Stimulated activated naive CD8-positive, alpha-beta T cell treated with anti-CD3 and anti-CD28 coated beads, Interleukin-15, Interleukin-2, amounts not matched to agents 100 ng/mL and 50 ng/mL, for 24 hours (primary cell): ENCODE results near the gene CASK.

Source experiments
- H3K27ac Mint-ChIP-seq: one replicate; pipeline ENCODE4 v1.8.0; 2021; ENCODE audit warnings: mild to moderate bottlenecking, mixed read lengths
- H3K27me3 Mint-ChIP-seq: one replicate; pipeline ENCODE4 v1.8.0; 2021; ENCODE audit warnings: mixed read lengths
- H3K36me3 Mint-ChIP-seq: one replicate; pipeline ENCODE4 v1.8.0; 2021; ENCODE audit warnings: low read depth, mixed read lengths
- H3K4me1 Mint-ChIP-seq: one replicate; pipeline ENCODE4 v1.8.0; 2021; ENCODE audit warnings: low read depth, mixed read lengths
- H3K4me3 Mint-ChIP-seq: one replicate; pipeline ENCODE4 v1.8.0; 2021; ENCODE audit warnings: mild to moderate bottlenecking, mixed read lengths
- H3K9me3 Mint-ChIP-seq: one replicate; pipeline ENCODE4 v1.8.0; 2021; ENCODE audit warnings: mixed read lengths

CASK gene

GRCh38 chrX:41559235-41560052 lies 363.9 kb downstream of the CASK start:
- Mint-ChIP-seq H3K4me1 (peaks cover 47% of the 10 kb centered on the region), H3K27ac (peak overlapping the region; percentile 81), H3K4me3 (peak overlapping the region; percentile 19), H3K36me3 (no peaks in the 10 kb centered on the region), H3K27me3 (no peaks in the 10 kb centered on the region), H3K9me3 (no peaks in the 10 kb centered on the region)

- Mint-ChIP-seq H3K27ac (no peak overlapping the region), H3K27me3 (no peaks in the 10 kb centered on the region), H3K36me3 (no peaks in the 10 kb centered on the region), H3K4me1 (peaks cover 47% of the 10 kb centered on the region), H3K9me3 (no peaks in the 10 kb centered on the region), H3K4me3 (no peak overlapping the region)
Measured at GRCh38 chrX:41558531-41558930, 364.8 kb downstream of the CASK start.

- Mint-ChIP-seq H3K4me3 (no peak overlapping the region), H3K27ac (no peak overlapping the region), H3K9me3 (no peaks in the 10 kb centered on the region), H3K27me3 (no peaks in the 10 kb centered on the region), H3K36me3 (no peaks in the 10 kb centered on the region), H3K4me1 (peaks cover 44% of the 10 kb centered on the region)
Measured at GRCh38 chrX:41556958-41557357, 366.4 kb downstream of the CASK start.

GRCh38 chrX:41553688-41554087 lies 369.7 kb downstream of the CASK start:
- no peak overlapping the region for H3K4me3 Mint-ChIP-seq
- H3K27me3 Mint-ChIP-seq: no peaks in the 10 kb centered on the region
- H3K36me3 Mint-ChIP-seq: no peaks in the 10 kb centered on the region

GRCh38 chrX:41548411-41548810 lies 374.9 kb downstream of the CASK start:
- H3K27ac Mint-ChIP-seq: no peak overlapping the region
- peaks cover 4% of the 10 kb centered on the region for H3K36me3 Mint-ChIP-seq
- no peaks in the 10 kb centered on the region for H3K9me3 Mint-ChIP-seq
- no peak overlapping the region for H3K4me3 Mint-ChIP-seq
- no peaks in the 10 kb centered on the region for H3K27me3 Mint-ChIP-seq
- H3K4me1 Mint-ChIP-seq: no peaks in the 10 kb centered on the region

More at GRCh38 chrX:41553688-41554087, 369.7 kb downstream of the CASK start:
- Mint-ChIP-seq H3K27ac (no peak overlapping the region), H3K4me1 (peaks cover 18% of the 10 kb centered on the region), H3K9me3 (no peaks in the 10 kb centered on the region)

- Mint-ChIP-seq H3K36me3 (peaks cover 11% of the 10 kb centered on the region), H3K4me1 (no peaks in the 10 kb centered on the region), H3K27me3 (no peaks in the 10 kb centered on the region), H3K27ac (no peak overlapping the region), H3K9me3 (no peaks in the 10 kb centered on the region), H3K4me3 (no peak overlapping the region)
Measured at GRCh38 chrX:41543668-41544067, 379.7 kb downstream of the CASK start.

GRCh38 chrX:41543025-41543424 lies 380.3 kb downstream of the CASK start:
- no peaks in the 10 kb centered on the region for H3K4me1 Mint-ChIP-seq
- no peak overlapping the region for H3K27ac Mint-ChIP-seq
- H3K9me3 Mint-ChIP-seq: no peaks in the 10 kb centered on the region
- no peaks in the 10 kb centered on the region for H3K27me3 Mint-ChIP-seq
- H3K36me3 Mint-ChIP-seq: peaks cover 11% of the 10 kb centered on the region
- H3K4me3 Mint-ChIP-seq: no peak overlapping the region

- Mint-ChIP-seq H3K9me3 (no peaks in the 10 kb centered on the region), H3K36me3 (peaks cover 11% of the 10 kb centered on the region), H3K27ac (no peak overlapping the region), H3K4me3 (no peak overlapping the region), H3K27me3 (no peaks in the 10 kb centered on the region), H3K4me1 (no peaks in the 10 kb centered on the region)
Measured at GRCh38 chrX:41542536-41542935, 380.8 kb downstream of the CASK start.

- Mint-ChIP-seq H3K36me3 (peaks cover 8% of the 10 kb centered on the region), H3K9me3 (no peaks in the 10 kb centered on the region), H3K27me3 (no peaks in the 10 kb centered on the region)
Measured at GRCh38 chrX:41542135-41542534, 381.2 kb downstream of the CASK start.

GRCh38 chrX:41541386-41541785 lies 382.0 kb downstream of the CASK start:
- H3K9me3 Mint-ChIP-seq: no peaks in the 10 kb centered on the region
- H3K4me1 Mint-ChIP-seq: peaks cover 3% of the 10 kb centered on the region
- no peak overlapping the region for H3K27ac Mint-ChIP-seq
- no peak overlapping the region for H3K4me3 Mint-ChIP-seq
- no peaks in the 10 kb centered on the region for H3K27me3 Mint-ChIP-seq
- H3K36me3 Mint-ChIP-seq: peaks cover 7% of the 10 kb centered on the region

More at GRCh38 chrX:41542135-41542534, 381.2 kb downstream of the CASK start:
- Mint-ChIP-seq H3K27ac (no peak overlapping the region), H3K4me3 (no peak overlapping the region), H3K4me1 (no peaks in the 10 kb centered on the region)

GRCh38 chrX:41538707-41539106 lies 384.6 kb downstream of the CASK start:
- H3K4me3 Mint-ChIP-seq: no peak overlapping the region
- peaks cover 7% of the 10 kb centered on the region for H3K36me3 Mint-ChIP-seq
- H3K4me1 Mint-ChIP-seq: peaks cover 3% of the 10 kb centered on the region
- no peak overlapping the region for H3K27ac Mint-ChIP-seq
- no peaks in the 10 kb centered on the region for H3K27me3 Mint-ChIP-seq
- H3K9me3 Mint-ChIP-seq: no peaks in the 10 kb centered on the region

- no peak overlapping the region for H3K27ac Mint-ChIP-seq
- H3K9me3 Mint-ChIP-seq: no peaks in the 10 kb centered on the region
- H3K27me3 Mint-ChIP-seq: no peaks in the 10 kb centered on the region
- peaks cover 13% of the 10 kb centered on the region for H3K36me3 Mint-ChIP-seq
- no peak overlapping the region for H3K4me3 Mint-ChIP-seq
- H3K4me1 Mint-ChIP-seq: peaks cover 17% of the 10 kb centered on the region
Measured at GRCh38 chrX:41530085-41530484, 393.3 kb downstream of the CASK start.

- Mint-ChIP-seq H3K36me3 (peaks cover 13% of the 10 kb centered on the region), H3K9me3 (no peaks in the 10 kb centered on the region), H3K4me1 (peaks cover 17% of the 10 kb centered on the region), H3K27ac (no peak overlapping the region), H3K4me3 (no peak overlapping the region), H3K27me3 (no peaks in the 10 kb centered on the region)
Measured at GRCh38 chrX:41529221-41529620, 394.1 kb downstream of the CASK start.

GRCh38 chrX:41528784-41529183 lies 394.6 kb downstream of the CASK start:
- Mint-ChIP-seq H3K4me3 (no peak overlapping the region), H3K9me3 (no peaks in the 10 kb centered on the region), H3K27me3 (no peaks in the 10 kb centered on the region), H3K4me1 (peaks cover 17% of the 10 kb centered on the region), H3K36me3 (peaks cover 13% of the 10 kb centered on the region), H3K27ac (no peak overlapping the region)

- Mint-ChIP-seq H3K27me3 (no peaks in the 10 kb centered on the region), H3K9me3 (no peaks in the 10 kb centered on the region), H3K4me3 (no peak overlapping the region), H3K27ac (peak overlapping the region; percentile 62), H3K36me3 (peaks cover 18% of the 10 kb centered on the region), H3K4me1 (peaks cover 17% of the 10 kb centered on the region)
Measured at GRCh38 chrX:41526925-41527324, 396.4 kb downstream of the CASK start.

- H3K36me3 Mint-ChIP-seq: peaks cover 18% of the 10 kb centered on the region
- H3K4me3 Mint-ChIP-seq: no peak overlapping the region
- H3K9me3 Mint-ChIP-seq: no peaks in the 10 kb centered on the region
- no peak overlapping the region for H3K27ac Mint-ChIP-seq
- H3K27me3 Mint-ChIP-seq: no peaks in the 10 kb centered on the region
- H3K4me1 Mint-ChIP-seq: peaks cover 17% of the 10 kb centered on the region
Measured at GRCh38 chrX:41526271-41526670, 397.1 kb downstream of the CASK start.
